Effector memory CD4-positive, alpha-beta T cell (primary cell): ENCODE measurements around the gene CBX4.
A peak's percentile ranks its signal among the peaks of the same experiment; 100 is the strongest.

Experiments used
- DNase-seq, 3 donors: peaks; one replicate each; pipeline ENCODE4 v3.0.0-alpha.2; 2020
- H3K27ac ChIP-seq: 2 replicates; pipeline ENCODE4 v1.7.0; 2013; ENCODE audit warnings: mild to moderate bottlenecking, low read length, moderate library complexity; ENCODE audit not compliant: insufficient read depth, poor library complexity, severe bottlenecking
- H3K27me3 ChIP-seq: replicated peaks from 2 replicates; pipeline ENCODE4 v1.7.0; 2013; ENCODE audit warnings: mild to moderate bottlenecking, low read length; ENCODE audit not compliant: insufficient read depth, control insufficient read depth, poor library complexity, severe bottlenecking
- H3K36me3 ChIP-seq: 2 replicates; pipeline ENCODE4 v1.7.0; 2013; ENCODE audit warnings: mild to moderate bottlenecking, low read length, moderate library complexity; ENCODE audit not compliant: control insufficient read depth, insufficient read depth
- H3K4me1 ChIP-seq: 2 replicates; pipeline ENCODE4 v1.7.0; 2013; ENCODE audit warnings: low read length, mild to moderate bottlenecking; ENCODE audit not compliant: control insufficient read depth, insufficient read depth, poor library complexity, severe bottlenecking
- H3K4me3 ChIP-seq: 2 replicates; pipeline ENCODE4 v1.7.0; 2013; ENCODE audit warnings: low read length, low read depth, mild to moderate bottlenecking; ENCODE audit not compliant: insufficient read depth, poor library complexity, severe bottlenecking
- H3K9me3 ChIP-seq: 2 replicates; pipeline ENCODE4 v1.7.0; 2013; ENCODE audit warnings: mild to moderate bottlenecking, low read length, moderate library complexity; ENCODE audit not compliant: control insufficient read depth

The CBX4 gene

DNA sequence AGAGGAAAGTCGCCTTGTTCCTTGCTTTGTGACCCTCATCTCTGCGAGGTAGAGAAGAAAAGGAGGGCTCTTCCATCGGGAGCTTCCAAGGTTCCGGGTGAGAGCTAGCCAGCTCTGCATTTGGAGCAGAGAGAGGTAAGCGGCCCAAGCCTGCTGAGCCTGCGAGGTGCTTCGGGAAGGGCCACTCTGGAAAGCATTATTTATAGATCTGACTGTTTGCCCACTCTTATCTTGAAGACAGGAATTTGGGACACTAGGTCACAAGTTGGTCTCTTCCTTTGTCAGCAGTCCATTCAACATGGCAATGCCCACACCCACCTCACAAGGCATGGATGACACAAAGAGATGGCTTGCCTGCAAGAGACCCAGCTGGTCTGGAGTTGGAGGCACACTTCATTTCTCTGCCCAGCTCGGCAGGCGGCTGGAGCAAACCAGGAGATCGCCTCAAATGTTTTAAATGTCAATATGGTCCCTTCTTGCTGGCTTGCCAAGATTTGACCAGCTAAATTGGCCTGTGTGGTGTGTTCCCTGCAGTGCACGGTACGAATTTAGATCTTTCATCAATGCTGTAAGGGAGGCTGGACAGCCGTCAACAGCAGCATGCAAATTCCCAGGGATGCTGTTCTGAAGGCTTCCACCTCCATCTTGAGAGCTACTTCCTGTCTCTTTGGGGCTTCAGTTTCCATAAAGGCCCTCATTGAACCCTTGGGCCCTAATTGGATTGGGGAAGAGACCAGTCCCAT, 19.5 kb downstream of the CBX4 start:
- peaks cover 28% of the 10 kb centered on the region for H3K27me3 ChIP-seq
- no peak for DNase-seq

DNA sequence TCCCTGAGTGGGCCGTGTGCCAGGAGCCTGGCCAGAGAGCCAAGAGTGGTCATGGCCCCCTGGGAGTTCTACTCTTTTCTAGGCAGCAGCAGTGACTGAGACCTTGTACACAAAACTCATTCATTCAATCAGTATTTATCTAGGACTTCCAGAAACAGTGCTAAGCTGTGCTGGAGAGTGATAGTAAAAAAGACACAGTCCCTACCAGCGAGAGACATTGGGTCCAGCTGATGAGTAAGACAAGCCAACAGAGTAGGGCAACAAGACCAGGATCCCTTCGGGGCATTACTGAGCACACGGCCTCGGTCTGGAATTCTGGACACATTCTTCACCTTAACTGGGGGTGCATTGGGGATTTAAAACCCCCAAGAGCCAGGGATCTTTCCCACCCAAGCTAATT, 20.2 kb downstream of the CBX4 start:
- Histone ChIP-seq H3K9me3 (no peaks in the 10 kb centered on the region), H3K27me3 (peaks cover 35% of the 10 kb centered on the region), H3K27ac (no peak overlapping the region), H3K4me1 (peaks cover 16% of the 10 kb centered on the region), H3K36me3 (no peaks in the 10 kb centered on the region), H3K4me3 (no peak overlapping the region)
- no peak for DNase-seq

More for the DNA sequence above, 19.5 kb downstream of the CBX4 start:
- Histone ChIP-seq H3K4me1 (peaks cover 10% of the 10 kb centered on the region), H3K9me3 (no peaks in the 10 kb centered on the region), H3K36me3 (no peaks in the 10 kb centered on the region), H3K4me3 (no peak overlapping the region), H3K27ac (no peak overlapping the region)

DNA sequence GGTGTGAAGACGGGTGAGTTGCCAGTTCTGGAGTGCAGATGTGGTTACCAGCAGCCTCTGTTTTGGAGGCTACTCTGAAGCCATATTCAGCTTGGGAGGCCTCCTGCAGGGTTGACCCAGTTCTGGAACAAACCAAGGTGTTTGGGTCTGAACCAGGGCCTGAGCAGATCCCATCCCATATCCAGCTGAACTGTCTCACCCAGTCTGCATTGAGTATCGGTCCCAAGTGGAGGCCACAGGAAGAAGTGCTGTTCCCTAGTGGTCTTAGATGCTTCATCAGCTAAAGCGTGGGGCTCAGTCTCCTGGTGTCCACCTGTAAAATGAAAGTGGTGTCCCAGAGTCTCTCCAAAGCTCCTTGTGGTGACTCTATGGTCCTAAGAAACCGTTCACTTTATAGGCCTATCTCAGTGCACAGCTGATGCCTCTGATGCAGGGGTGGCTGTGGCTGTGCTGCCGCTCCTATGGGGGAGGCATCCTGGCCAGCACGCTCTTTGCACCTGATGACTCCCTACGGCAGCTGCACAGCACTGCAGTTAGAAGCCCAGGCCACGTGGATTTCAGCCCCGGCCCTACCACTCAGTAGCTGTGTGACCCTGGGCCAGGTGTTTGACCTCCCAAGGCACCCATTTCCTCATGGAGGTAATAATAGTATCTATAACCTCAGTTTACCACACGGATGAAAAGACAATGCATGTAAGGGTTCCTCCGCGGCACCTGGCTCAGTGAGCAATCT, 21.0 kb downstream of the CBX4 start:
- peaks cover 39% of the 10 kb centered on the region for H3K27me3 ChIP-seq
- peaks cover 16% of the 10 kb centered on the region for H3K4me1 ChIP-seq
- no peak overlapping the region for H3K27ac ChIP-seq
- H3K36me3 ChIP-seq, result no peaks in the 10 kb centered on the region
- DNase-seq, result no peak
- H3K9me3 ChIP-seq, result no peaks in the 10 kb centered on the region
- no peak overlapping the region for H3K4me3 ChIP-seq

DNA sequence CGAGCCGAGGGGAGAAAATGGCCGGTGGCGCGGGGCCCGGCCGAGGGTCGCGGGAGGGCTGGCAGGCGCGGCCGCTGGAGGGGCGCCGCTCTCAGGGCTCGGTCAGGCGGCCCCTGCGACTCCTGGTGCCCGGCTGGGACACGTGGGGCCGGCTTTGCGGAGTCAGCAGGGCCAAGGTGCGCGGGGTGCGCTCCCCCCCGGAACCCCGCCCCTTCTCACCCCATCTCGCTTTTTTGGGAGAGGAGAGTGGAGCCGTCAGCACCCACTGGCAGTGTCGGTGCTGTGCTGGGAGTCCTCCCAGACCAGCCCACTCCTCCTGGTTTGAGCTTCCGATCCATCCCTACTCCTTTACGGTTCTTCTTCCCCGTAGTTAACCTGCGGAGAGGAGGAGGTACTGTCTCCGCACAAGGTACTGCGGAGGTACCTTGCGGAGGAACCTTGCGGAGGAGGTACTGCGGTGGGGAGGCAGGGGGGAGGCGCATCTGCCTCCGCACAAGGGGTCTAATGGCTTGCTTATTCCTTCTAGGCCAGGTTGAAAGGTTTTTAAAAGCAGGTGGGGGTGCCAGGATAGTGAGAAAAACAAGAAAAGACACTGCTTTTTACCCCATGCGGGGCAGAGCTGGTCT, 23.3 kb downstream of the CBX4 start:
- no peak overlapping the region for H3K27ac ChIP-seq
- no peaks in the 10 kb centered on the region for H3K9me3 ChIP-seq
- peaks cover 38% of the 10 kb centered on the region for H3K4me1 ChIP-seq
- H3K36me3 ChIP-seq, result no peaks in the 10 kb centered on the region
- no peak overlapping the region for H3K4me3 ChIP-seq
- peaks cover 59% of the 10 kb centered on the region for H3K27me3 ChIP-seq
- no peak for DNase-seq

DNA sequence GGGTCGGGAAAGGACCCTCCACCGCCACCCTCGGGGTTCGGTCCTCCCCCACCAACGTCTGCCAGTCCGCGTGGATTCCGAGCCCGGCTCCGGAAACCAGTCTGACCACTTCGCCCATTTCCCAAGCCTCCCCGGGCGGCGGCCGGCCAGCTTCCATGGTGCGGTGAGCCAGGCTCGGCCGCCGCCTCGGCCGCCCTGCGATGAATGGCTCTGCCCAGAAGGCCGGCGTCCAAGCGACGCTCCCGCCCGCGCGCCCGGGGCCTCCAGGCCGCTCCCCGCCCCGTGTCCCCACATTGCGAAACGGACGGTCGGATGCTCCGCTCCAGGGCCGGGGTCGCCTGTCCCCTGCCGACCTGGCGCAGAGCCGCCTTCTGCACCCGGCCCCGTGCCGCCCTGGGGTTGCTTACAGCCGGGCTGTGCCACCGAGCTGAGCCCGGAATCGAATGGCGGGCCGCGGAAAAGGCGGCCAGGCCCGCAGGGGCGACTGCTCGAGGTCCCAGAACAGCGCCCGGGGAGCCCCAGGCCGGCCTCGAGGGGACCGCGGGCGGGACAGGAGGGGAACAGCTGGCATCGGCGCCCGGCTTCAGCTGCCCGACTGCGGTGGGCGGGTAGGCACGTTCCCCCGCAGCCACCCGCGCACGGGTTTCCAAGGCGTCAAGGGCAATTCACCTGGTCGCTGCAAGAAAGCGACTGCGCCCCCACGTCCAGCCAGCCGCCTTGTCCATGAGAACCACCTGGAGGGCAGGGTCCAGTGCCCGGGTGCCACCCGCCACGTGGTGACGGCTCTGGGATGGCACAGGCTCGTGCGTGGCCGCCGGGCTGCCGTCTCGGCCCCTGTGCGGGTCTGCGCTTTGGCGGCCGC, 24.0 kb downstream of the CBX4 start:
- Histone ChIP-seq H3K36me3 (no peaks in the 10 kb centered on the region), H3K4me3 (no peak overlapping the region), H3K27ac (no peak overlapping the region), H3K4me1 (peaks cover 43% of the 10 kb centered on the region), H3K9me3 (no peaks in the 10 kb centered on the region), H3K27me3 (peaks cover 66% of the 10 kb centered on the region)
- DNase-seq, result no peak

DNA sequence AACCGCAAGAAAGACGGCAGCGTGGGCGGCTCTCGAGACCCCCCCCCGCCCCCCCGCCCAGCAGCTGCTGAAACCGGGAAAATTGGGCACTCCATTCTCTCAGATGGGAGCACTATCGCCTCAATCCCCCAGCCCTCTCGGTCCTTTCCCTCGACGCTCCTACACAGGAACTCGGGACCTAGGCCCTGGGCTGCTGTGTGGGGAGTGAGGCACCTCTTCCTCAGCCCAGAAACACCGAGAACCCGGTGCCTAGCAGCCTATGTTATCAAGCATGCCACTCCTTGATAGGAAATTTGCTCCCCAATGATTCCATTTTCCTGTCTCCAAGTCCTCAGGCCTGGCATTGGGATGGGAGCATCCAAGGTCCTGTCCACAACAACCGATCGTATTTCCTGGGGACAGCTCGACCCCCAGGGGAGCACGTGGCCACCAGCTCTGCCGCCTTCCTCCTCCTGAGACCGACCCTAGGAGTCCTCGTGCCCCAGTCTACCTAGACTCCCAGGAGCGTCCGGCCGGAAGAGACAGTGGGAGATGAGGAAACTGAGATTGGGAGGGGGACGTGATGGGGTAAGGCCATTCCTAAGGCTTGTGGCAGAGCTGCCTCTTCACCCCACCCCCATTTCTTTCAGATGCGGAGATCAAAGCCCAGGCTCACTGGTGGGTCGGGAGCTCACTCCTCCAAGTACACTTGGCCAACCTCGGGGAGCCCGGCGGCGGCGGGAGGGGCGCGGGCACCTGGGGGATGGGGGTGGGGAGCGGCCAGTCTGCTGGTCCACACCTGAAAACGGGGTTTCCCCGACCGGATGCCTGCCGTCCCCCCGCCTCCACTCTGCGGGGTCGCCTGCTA, 24.9 kb downstream of the CBX4 start:
- Histone ChIP-seq H3K36me3 (no peaks in the 10 kb centered on the region), H3K27ac (no peak overlapping the region), H3K4me1 (peaks cover 45% of the 10 kb centered on the region), H3K9me3 (no peaks in the 10 kb centered on the region), H3K27me3 (peaks cover 69% of the 10 kb centered on the region), H3K4me3 (no peak overlapping the region)
- DNase-seq, result no peak

DNA sequence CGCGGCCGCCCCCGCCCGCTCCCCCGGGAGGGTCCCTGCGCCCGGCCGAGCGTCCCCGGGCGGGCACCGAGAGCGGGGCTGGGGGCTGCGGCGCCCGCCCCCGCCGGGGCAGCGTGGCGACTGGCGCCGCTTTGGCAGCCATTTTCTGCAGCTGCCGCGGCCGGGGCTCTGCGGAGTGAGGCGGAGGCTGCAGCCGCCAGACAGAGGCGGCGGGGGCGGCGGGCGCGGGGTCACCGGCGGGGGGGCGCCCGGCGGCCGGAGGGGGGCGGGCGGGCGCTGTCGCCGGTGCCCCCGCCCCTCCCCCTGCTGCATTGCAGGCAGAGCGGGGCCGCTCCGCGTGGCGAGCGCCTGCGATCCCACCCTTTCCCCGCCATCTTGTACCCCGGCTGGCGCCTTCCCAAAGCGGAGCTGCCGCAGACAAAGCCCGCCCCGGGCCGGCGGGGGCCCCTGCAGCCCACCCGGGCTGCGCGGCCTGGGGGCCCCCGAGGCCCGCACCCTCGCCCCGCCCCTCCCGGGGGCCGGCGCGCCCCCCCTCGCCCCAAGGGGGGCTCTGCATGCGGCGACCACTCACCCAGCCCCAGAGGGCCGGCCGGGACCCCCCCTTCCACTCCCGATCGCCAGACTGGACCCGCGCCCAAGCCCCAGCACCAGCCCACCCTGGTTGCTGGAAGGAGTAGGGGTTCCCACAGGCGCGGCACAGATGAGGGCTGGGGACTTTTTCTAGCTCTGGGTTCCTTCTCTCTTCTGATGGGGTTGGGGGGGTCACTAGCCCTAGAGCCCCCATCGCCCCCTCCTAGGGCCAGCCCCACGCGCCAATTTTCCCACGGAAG, 25.7 kb downstream of the CBX4 start:
- Histone ChIP-seq H3K4me3 (no peak overlapping the region), H3K9me3 (no peaks in the 10 kb centered on the region), H3K27ac (no peak overlapping the region), H3K36me3 (no peaks in the 10 kb centered on the region), H3K27me3 (peaks cover 77% of the 10 kb centered on the region), H3K4me1 (peaks cover 48% of the 10 kb centered on the region)
- no peak for DNase-seq

DNA sequence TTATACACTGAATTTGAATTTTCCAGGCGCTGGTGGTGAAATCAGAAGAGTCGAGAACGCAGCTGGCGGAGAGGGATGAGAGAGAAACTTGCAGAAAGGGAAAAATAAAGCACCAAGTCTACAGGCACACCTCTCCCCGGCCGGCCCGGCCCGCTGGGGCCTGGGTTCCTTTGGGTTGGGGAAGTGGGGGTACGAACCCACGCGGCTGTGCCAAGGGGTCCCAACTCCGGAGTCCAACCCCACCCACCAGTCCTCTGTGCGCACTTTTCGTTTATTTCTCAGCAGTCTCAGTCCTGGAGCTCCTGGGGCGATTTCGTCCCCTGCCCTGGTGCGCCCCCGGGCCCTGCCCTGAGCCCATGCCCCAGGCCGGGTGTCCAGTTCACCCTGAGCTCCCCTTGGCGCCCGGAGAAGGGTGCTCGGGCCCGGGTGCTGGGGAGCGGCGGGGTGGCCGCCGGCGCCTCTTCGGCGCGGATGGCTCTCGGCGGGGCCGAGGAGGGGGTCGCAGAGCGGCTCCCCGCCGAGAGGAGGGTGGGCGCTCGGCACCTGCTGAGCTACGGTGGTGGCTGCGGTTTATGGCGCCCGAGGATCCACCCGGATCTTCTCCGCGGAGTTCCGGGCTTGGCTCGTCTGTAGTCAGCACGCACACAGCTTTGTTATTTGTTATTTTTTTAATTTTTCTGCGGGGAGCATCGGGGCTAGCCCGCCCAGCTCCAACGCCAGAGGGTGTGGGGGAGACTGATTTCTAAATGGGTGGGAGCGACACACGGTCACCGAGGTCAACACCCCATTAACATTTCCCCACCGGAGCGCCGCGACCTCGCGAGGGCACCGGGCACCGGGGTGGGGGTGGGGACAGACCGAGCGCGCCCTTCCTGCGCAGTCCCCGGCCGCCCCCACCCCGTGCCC, 26.6 kb downstream of the CBX4 start:
- Histone ChIP-seq H3K27me3 (peaks cover 86% of the 10 kb centered on the region), H3K9me3 (no peaks in the 10 kb centered on the region), H3K4me1 (peaks cover 48% of the 10 kb centered on the region), H3K27ac (no peak overlapping the region), H3K36me3 (no peaks in the 10 kb centered on the region), H3K4me3 (peak overlapping the region; percentile 9)
- no peak for DNase-seq
